ENCODE measurements around the gene PGF. TPM values are rescaled to one million over a fixed set of nuclear protein-coding genes. Genes with fewer than 3 reads are reported as not detected.
A peak's percentile ranks its signal among the peaks of the same experiment; 100 is the strongest.

The PGF gene
- total and polyA plus RNA-seq, 2 of the 13 experiments (the other 11 are each of a cell fraction or from before 2014, with no cell fraction given), result 10.7 to 27.5 TPM

- TF ChIP-seq ZNF687 (CRISPR knock-in tag; IDR thresholded peaks at IDR 0.05) (peak; percentile 50), MTA1 (CRISPR knock-in tag; IDR thresholded peaks at IDR 0.05; ENCODE audit: borderline replicate concordance) (peak; percentile 40; the same call in 1 of the 2 replicates), CSRNP1 (CRISPR knock-in tag; IDR thresholded peaks at IDR 0.05) (no peak), ONECUT2 (CRISPR knock-in tag; IDR thresholded peaks at IDR 0.05) (0 out of 2 replicates have a peak, but pooled peaks have one; percentile 42), SAP130 (CRISPR knock-in tag; IDR thresholded peaks at IDR 0.05; ENCODE audit: low read depth) (peak; percentile 19; the same call in 1 of the 2 replicates), RCOR2 (CRISPR knock-in tag; IDR thresholded peaks at IDR 0.05) (peak; percentile 63; the same call in 1 of the 2 replicates), ZBTB38 (CRISPR knock-in tag; IDR thresholded peaks at IDR 0.05) (peak; percentile 53), TARDBP (CRISPR knock-in tag; IDR thresholded peaks at IDR 0.05) (peak; percentile 55; the same call in 1 of the 2 replicates)
These were observed 2.5 kb downstream of the PGF start (continued) for GRCh38 chr14:74952697-74953484.
